PC-3 (cell line): ENCODE data around the gene STRN. TPM values are rescaled to one million over a fixed set of nuclear protein-coding genes. Genes with fewer than 3 reads are reported as not detected.

Experiments used
- ATAC-seq: fragments of 200-7000 bp; cut with Tn5 transposase; 2 replicates; pipeline ENCODE4 v1.9.1; 2020; ENCODE audit warnings: mild to moderate bottlenecking, moderate library complexity
- BruUV-seq: library from RNA; stranded (reverse); fragments of 400-500 nt; replicated peaks from 2 replicates; lab custom pipeline; 2021; lab: Mats Ljungman, UMichigan
- CTCF ChIA-PET: fragments of 300-600 bp; sonication (Branson Sonifier 250); formaldehyde crosslinking; loops from one replicate; lab custom pipeline; 2022; ENCODE audit warnings: antibody characterized with exemption; lab: Charles Lee
- POLR2A ChIA-PET: fragments of 300-600 bp; sonication (Branson Sonifier 250); formaldehyde crosslinking; loops from one replicate; lab custom pipeline; 2022; ENCODE audit warnings: antibody characterized with exemption; ENCODE audit not compliant: unreplicated experiment; lab: Charles Lee
- DNase-seq: peaks from one replicate; pipeline ENCODE4 v3.0.0-alpha.2; 2015
- H2AFZ ChIP-seq: fragments of 300-600 bp; sonication (generic); 2 replicates; pipeline ENCODE4 v1.6.0; 2016; ENCODE audit warnings: antibody characterized with exemption, low read length
- H3F3A ChIP-seq: fragments of 300-600 bp; sonication (generic); one replicate; pipeline ENCODE4 v1.6.0; 2017; ENCODE audit warnings: antibody characterized with exemption, low read length, control low read depth, mild to moderate bottlenecking; ENCODE audit not compliant: unreplicated experiment
- H3K27ac ChIP-seq: fragments of 300-600 bp; sonication (generic); 2 replicates; pipeline ENCODE4 v1.5.1; 2016; ENCODE audit warnings: mild to moderate bottlenecking, low read length
- H3K27me3 ChIP-seq: fragments of 300-600 bp; sonication (generic); 2 replicates; pipeline ENCODE4 v1.6.1; 2016; ENCODE audit warnings: low read length, mixed read lengths
- H3K36me3 ChIP-seq: fragments of 300-600 bp; sonication (generic); 2 replicates; pipeline ENCODE4 v1.6.1; 2016; ENCODE audit warnings: low read depth, mixed run types, low read length, mixed read lengths
- H3K4me1 ChIP-seq: fragments of 300-600 bp; sonication (generic); 2 replicates; pipeline ENCODE4 v1.5.1; 2016; ENCODE audit warnings: low read length; ENCODE audit not compliant: insufficient read depth
- H3K4me2 ChIP-seq: fragments of 300-600 bp; sonication (generic); 2 replicates; pipeline ENCODE4 v1.6.0; 2016; ENCODE audit warnings: low read length
- H3K4me3 ChIP-seq: fragments of 300-600 bp; sonication (generic); 2 replicates; pipeline ENCODE4 v1.5.1; 2016; ENCODE audit warnings: mild to moderate bottlenecking, low read length, mixed read lengths
- H3K79me2 ChIP-seq: fragments of 300-600 bp; sonication (generic); 2 replicates; pipeline ENCODE4 v1.6.1; 2017; ENCODE audit warnings: low read length, mixed read lengths
- H3K9ac ChIP-seq: fragments of 300-600 bp; sonication (generic); 2 replicates; pipeline ENCODE4 v1.6.0; 2016; ENCODE audit warnings: mild to moderate bottlenecking, low read length
- H3K9me2 ChIP-seq: fragments of 300-600 bp; sonication (generic); replicated peaks from 2 replicates; pipeline ENCODE4 v1.6.1; 2016; ENCODE audit warnings: mixed run types, low read length, mixed read lengths
- H3K9me3 ChIP-seq: fragments of 300-600 bp; sonication (generic); 2 replicates; pipeline ENCODE4 v1.6.1; 2016; ENCODE audit warnings: low read length, mixed read lengths
- H4K20me1 ChIP-seq: fragments of 300-600 bp; sonication (generic); 2 replicates; pipeline ENCODE4 v1.6.1; 2016; ENCODE audit warnings: low read length, mixed read lengths
- CTCF ChIP-seq: fragments of 300-600 bp; sonication (generic); conservative IDR thresholded peaks from 2 replicates; pipeline ENCODE4 v1.5.1; 2017; ENCODE audit warnings: antibody characterized with exemption, low read depth, mild to moderate bottlenecking, low read length
- EZH2 ChIP-seq: fragments of 300-600 bp; sonication (generic); IDR thresholded peaks from one replicate; pipeline ENCODE4 v1.6.1; 2017; ENCODE audit warnings: antibody characterized with exemption, mild to moderate bottlenecking, low read length; ENCODE audit not compliant: unreplicated experiment
- EZH2phosphoT487 ChIP-seq: fragments of 300-600 bp; sonication (generic); IDR thresholded peaks from 2 replicates; pipeline ENCODE4 v1.6.1; 2018; ENCODE audit warnings: mild to moderate bottlenecking, antibody characterized with exemption, low read length, borderline replicate concordance
- intact Hi-C: fragments of 100-400 bp; cut with micrococcal nuclease; formaldehyde crosslinking; loops from 2 replicates; pipeline ENCODE4 v1.9.0; 2023
- total RNA-seq: library from RNA; depleted of rRNA; stranded (reverse); fragments of >200 nt; gene quantifications from 2 replicates; pipeline ENCODE4 v1.2.3, GENCODE V29; 2014

Gene STRN
- total RNA-seq, 1 experiment from 2014 or later = 12.9 TPM

GRCh38 chr2:36881816-36882215 is 84.5 kb downstream of the STRN start:
- Histone ChIP-seq H3K79me2 (no peaks in the 10 kb centered on the region), H3K4me3 (no peak overlapping the region), H3K4me2 (no peak overlapping the region), H3K27ac (no peak overlapping the region), H2AFZ (no peak overlapping the region), H3K4me1 (no peaks in the 10 kb centered on the region), H3K36me3 (peaks cover 14% of the 10 kb centered on the region; the same call in 1 of the 2 replicates), H3K9me2 (no peaks in the 10 kb centered on the region), H3K27me3 (no peaks in the 10 kb centered on the region), H3F3A (no peaks in the 10 kb centered on the region), H3K9ac (no peak overlapping the region), H3K9me3 (no peaks in the 10 kb centered on the region), H4K20me1 (no peaks in the 10 kb centered on the region)
- ATAC-seq (no peak), DNase-seq (no peak)
- no peak for TF ChIP-seq CTCF
- no TSS peak for BruUV-seq
- CTCF ChIA-PET = no interaction called here
- POLR2A ChIA-PET = no interaction called here
- intact Hi-C loops = no loop called here

DNA sequence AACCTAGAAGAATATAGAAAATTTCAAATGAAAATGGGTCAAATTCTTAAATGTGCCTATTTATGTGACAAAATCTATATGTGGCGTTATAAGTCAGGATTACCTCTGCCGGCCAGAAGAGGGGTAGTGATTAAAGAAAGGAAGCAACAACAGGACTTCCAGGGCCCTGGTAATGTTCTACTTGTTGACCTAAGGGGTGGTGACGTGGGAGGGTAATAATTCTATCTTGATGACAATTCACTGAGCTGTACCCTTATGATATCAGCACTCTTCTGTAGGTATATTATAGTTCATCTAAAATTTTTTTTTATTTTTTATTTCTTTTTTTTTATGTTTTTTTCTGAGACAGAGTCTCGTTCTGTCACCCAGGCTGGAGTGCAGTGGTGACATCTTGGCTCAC is 87.9 kb downstream of the STRN start:
- Histone ChIP-seq H3K9me3 (no peaks in the 10 kb centered on the region), H3K4me2 (no peak overlapping the region), H3F3A (no peaks in the 10 kb centered on the region), H3K27ac (no peak overlapping the region), H2AFZ (no peak overlapping the region), H3K4me1 (no peaks in the 10 kb centered on the region), H3K4me3 (no peak overlapping the region), H3K9me2 (no peaks in the 10 kb centered on the region), H3K79me2 (no peaks in the 10 kb centered on the region), H3K27me3 (no peaks in the 10 kb centered on the region), H4K20me1 (no peaks in the 10 kb centered on the region), H3K36me3 (peaks cover 12% of the 10 kb centered on the region), H3K9ac (no peak overlapping the region)
- TF ChIP-seq CTCF (no peak), EZH2phosphoT487 (no peak), EZH2 (no peak)
- ATAC-seq (no peak), DNase-seq (no peak)
- no TSS peak for BruUV-seq
- CTCF ChIA-PET = no interaction called here
- POLR2A ChIA-PET = no interaction called here
- intact Hi-C loops = no loop called here

DNA sequence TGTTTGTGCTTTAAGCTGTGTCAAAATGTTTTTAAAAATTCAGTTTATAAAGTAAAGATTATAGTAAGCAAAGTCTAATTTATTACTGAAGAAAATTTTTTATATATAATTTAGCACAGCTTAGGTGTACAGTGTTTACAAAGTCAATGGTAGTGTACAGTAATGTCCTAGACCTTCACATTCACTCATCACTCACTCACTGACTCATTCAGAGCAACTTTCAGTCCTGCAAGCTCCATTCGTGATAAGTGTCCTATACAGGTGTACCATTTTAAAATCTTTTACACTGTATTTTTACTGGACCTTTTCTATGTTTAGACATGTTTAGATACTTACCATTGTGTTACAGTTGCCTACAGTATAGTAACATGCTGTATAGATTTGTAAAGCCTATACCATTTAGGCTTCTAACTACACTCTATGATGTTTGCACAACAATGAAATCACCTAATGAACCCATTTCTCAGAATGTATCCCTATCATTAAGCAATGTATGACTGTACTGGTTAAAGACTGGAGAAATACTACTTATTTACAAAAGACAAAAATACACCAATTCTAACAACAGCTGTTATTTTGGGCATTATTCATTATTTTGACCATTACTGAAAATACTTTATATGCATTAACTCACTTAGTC is 95.1 kb downstream of the STRN start:
- no peak overlapping the region for H2AFZ ChIP-seq
- peak; percentile 72 for ATAC-seq
- H3K4me1 ChIP-seq = no peaks in the 10 kb centered on the region
- ChIA-PET CTCF (no interaction called here), POLR2A (no interaction called here)
- TF ChIP-seq EZH2phosphoT487 (no peak), EZH2 (no peak)
- intact Hi-C loops = no loop called here
- H3K4me3 ChIP-seq = no peak overlapping the region
- H3K79me2 ChIP-seq = no peaks in the 10 kb centered on the region
- H3K36me3 ChIP-seq = peaks cover 20% of the 10 kb centered on the region; the same call in 1 of the 2 replicates
- no peaks in the 10 kb centered on the region for H3K9me3 ChIP-seq
- no peak overlapping the region for H3K27ac ChIP-seq
- no peaks in the 10 kb centered on the region for H3F3A ChIP-seq
- peak; percentile 47 for DNase-seq
- no peak overlapping the region for H3K9ac ChIP-seq
- no peaks in the 10 kb centered on the region for H4K20me1 ChIP-seq
- BruUV-seq = no TSS peak
- H3K4me2 ChIP-seq = no peak overlapping the region
- H3K27me3 ChIP-seq = no peaks in the 10 kb centered on the region
- H3K9me2 ChIP-seq = no peaks in the 10 kb centered on the region
